CD4-positive, alpha-beta T cell (primary cell): Measurements from ENCODE around the gene CDK2AP2. TPM values are rescaled to one million over a fixed set of nuclear protein-coding genes. Genes with fewer than 3 reads are reported as not detected.

Experiments used
- ATAC-seq: fragments of 200-7000 bp; cut with Tn5 transposase; one replicate; pipeline ENCODE4 v1.10.0; 2022; ENCODE audit warnings: mild to moderate bottlenecking; ENCODE audit not compliant: poor library complexity
- CTCF ChIA-PET: fragments of 350-600 bp; sonication (Branson Sonifier 250); formaldehyde crosslinking; loops from one replicate; lab custom pipeline; 2021; ENCODE audit warnings: antibody characterized with exemption, inconsistent platforms; lab: Charles Lee
- POLR2A ChIA-PET: fragments of 350-600 bp; sonication (Branson Sonifier 250); formaldehyde crosslinking; loops from one replicate; lab custom pipeline; 2021; ENCODE audit warnings: antibody characterized with exemption, inconsistent platforms; lab: Charles Lee
- DNase-seq, 14 experiments: peaks; one replicate each; pipeline ENCODE4 v3.0.0-alpha.2; 2013 to 2020; ENCODE audit warnings: mixed read lengths in 2 of 14
- H3K27ac ChIP-seq, 2 donors: one replicate each; pipeline versions ENCODE4 v1.5.1 to v1.7.0; 2013; ENCODE audit warnings: low read length in 2 of 2, low read depth in 1 of 2, mild to moderate bottlenecking in 1 of 2
- H3K27me3 ChIP-seq, 2 experiments: 1 replicate in 1 of 2; 2 replicates in 1 of 2; pipeline versions ENCODE4 v1.6.1 to v1.7.0; 2013; ENCODE audit warnings: low read length in 2 of 2, control low read depth in 1 of 2, mild to moderate bottlenecking in 1 of 2, moderate library complexity in 1 of 2; ENCODE audit not compliant: insufficient read depth in 2 of 2, control insufficient read depth in 1 of 2
- H3K36me3 ChIP-seq: one replicate; pipeline ENCODE4 v1.6.1; 2013; ENCODE audit warnings: low read length, control low read depth; ENCODE audit not compliant: insufficient read depth
- H3K4me1 ChIP-seq: one replicate; pipeline ENCODE4 v1.6.1; 2013; ENCODE audit warnings: low read length, control low read depth; ENCODE audit not compliant: insufficient read depth
- H3K4me3 ChIP-seq: one replicate; pipeline ENCODE4 v1.5.1; 2013; ENCODE audit warnings: mild to moderate bottlenecking, low read length, moderate library complexity
- H3K9me3 ChIP-seq, 2 experiments: 1 replicate in 1 of 2; 2 replicates in 1 of 2; pipeline versions ENCODE4 v1.6.1 to v1.7.0; 2013; ENCODE audit warnings: low read length in 2 of 2, mild to moderate bottlenecking in 2 of 2, control low read depth in 1 of 2, moderate library complexity in 1 of 2; ENCODE audit not compliant: control insufficient read depth in 1 of 2, insufficient read depth in 1 of 2
- H3K27ac Mint-ChIP-seq: one replicate; pipeline ENCODE4 v1.8.0; 2020; ENCODE audit warnings: mixed read lengths
- H3K27me3 Mint-ChIP-seq: one replicate; pipeline ENCODE4 v1.8.0; 2021; ENCODE audit warnings: mixed read lengths
- H3K36me3 Mint-ChIP-seq: one replicate; pipeline ENCODE4 v1.8.0; 2021; ENCODE audit warnings: low read depth, mixed read lengths
- H3K4me1 Mint-ChIP-seq: one replicate; pipeline ENCODE4 v1.8.0; 2021; ENCODE audit warnings: low read depth, mixed read lengths
- H3K4me3 Mint-ChIP-seq: one replicate; pipeline ENCODE4 v1.8.0; 2020; ENCODE audit warnings: mild to moderate bottlenecking, mixed read lengths
- H3K9me3 Mint-ChIP-seq: one replicate; pipeline ENCODE4 v1.8.0; 2020; ENCODE audit warnings: mixed read lengths
- intact Hi-C, 2 experiments: fragments of 100-400 bp; cut with DNase I in 1 of 2; cut with micrococcal nuclease in 1 of 2; formaldehyde crosslinking; loops; one replicate each; pipeline versions ENCODE4 v1.15.1 to v1.9.0; 2023 to 2025; cut with DNase I, micrococcal nuclease
- total RNA-seq, 174 experiments: library from RNA in 2 of 174; stranded (reverse) in 2 of 174; gene quantifications; one replicate each; pipeline ENCODE4 v1.2.3 and lab custom pipeline; 2021 to 2026
- TF ChIP-seq, protein P1 (sequence below): fragments of 200-600 bp; IDR thresholded peaks from one replicate; pipeline ENCODE4 v1.8.0; 2022; ENCODE audit warnings: antibody characterized with exemption, mild to moderate bottlenecking

Gene CDK2AP2
- total RNA-seq, 2 experiments from 2014 or later = 19.5 to 22.0 TPM

- Mint-ChIP-seq H3K4me1 (peaks cover 59% of the 10 kb centered on the region), H3K36me3 (peaks cover 43% of the 10 kb centered on the region), H3K27me3 (no peaks in the 10 kb centered on the region), H3K9me3 (no peaks in the 10 kb centered on the region), H3K27ac (peak within 1 kb of the TSS; percentile 98), H3K4me3 (peak within 1 kb of the TSS; percentile 94)
- ChIA-PET CTCF (interaction anchor here (0.9 to 1.9 kb wide), 9 partner anchors 20 to 188 kb away, joined by 3 to 8 read pairs (median 4); partner anchors contain the start of genes RAD9A and TMEM134), POLR2A (interaction anchor here (0.6 to 3.0 kb wide), 11 partner anchors 21 to 151 kb away, joined by 3 to 35 read pairs (median 6); partner anchors contain the start of genes AIP, POLD4, PPP1CA and PTPRCAP)
- Histone ChIP-seq H3K9me3 (no peaks in the 10 kb centered on the region), H3K27me3 (no peaks in the 10 kb centered on the region), H3K4me1 (peaks cover 68% of the 10 kb centered on the region), H3K4me3 (peak within 1 kb of the TSS; percentile 97), H3K27ac (peak within 1 kb of the TSS; percentile 79 to 82), H3K36me3 (peaks cover 39% of the 10 kb centered on the region)
- intact Hi-C loops = loop anchor here (1.0 to 10.0 kb wide), 5 partner anchors 18 to 263 kb away; partner anchors contain the start of genes CARNS1 (in 1 of the 2), PPP1CA (in 1 of the 2) and TBC1D10C (in 1 of the 2)
- TF ChIP-seq, protein P1, sequence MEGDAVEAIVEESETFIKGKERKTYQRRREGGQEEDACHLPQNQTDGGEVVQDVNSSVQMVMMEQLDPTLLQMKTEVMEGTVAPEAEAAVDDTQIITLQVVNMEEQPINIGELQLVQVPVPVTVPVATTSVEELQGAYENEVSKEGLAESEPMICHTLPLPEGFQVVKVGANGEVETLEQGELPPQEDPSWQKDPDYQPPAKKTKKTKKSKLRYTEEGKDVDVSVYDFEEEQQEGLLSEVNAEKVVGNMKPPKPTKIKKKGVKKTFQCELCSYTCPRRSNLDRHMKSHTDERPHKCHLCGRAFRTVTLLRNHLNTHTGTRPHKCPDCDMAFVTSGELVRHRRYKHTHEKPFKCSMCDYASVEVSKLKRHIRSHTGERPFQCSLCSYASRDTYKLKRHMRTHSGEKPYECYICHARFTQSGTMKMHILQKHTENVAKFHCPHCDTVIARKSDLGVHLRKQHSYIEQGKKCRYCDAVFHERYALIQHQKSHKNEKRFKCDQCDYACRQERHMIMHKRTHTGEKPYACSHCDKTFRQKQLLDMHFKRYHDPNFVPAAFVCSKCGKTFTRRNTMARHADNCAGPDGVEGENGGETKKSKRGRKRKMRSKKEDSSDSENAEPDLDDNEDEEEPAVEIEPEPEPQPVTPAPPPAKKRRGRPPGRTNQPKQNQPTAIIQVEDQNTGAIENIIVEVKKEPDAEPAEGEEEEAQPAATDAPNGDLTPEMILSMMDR = no peak
- peak in 13 of 14 experiments; percentile 45 to 88 (median 76) for DNase-seq
- no peak for ATAC-seq
These were observed 2.9 kb downstream of the CDK2AP2 start, which contains the start of gene PITPNM1 for GRCh38 chr11:67504950-67505581. TSS of gene PITPNM1 (minus strand) at chr11:67505363. CDS start at chr11:67504180, 1,183 bp downstream.

DNA sequence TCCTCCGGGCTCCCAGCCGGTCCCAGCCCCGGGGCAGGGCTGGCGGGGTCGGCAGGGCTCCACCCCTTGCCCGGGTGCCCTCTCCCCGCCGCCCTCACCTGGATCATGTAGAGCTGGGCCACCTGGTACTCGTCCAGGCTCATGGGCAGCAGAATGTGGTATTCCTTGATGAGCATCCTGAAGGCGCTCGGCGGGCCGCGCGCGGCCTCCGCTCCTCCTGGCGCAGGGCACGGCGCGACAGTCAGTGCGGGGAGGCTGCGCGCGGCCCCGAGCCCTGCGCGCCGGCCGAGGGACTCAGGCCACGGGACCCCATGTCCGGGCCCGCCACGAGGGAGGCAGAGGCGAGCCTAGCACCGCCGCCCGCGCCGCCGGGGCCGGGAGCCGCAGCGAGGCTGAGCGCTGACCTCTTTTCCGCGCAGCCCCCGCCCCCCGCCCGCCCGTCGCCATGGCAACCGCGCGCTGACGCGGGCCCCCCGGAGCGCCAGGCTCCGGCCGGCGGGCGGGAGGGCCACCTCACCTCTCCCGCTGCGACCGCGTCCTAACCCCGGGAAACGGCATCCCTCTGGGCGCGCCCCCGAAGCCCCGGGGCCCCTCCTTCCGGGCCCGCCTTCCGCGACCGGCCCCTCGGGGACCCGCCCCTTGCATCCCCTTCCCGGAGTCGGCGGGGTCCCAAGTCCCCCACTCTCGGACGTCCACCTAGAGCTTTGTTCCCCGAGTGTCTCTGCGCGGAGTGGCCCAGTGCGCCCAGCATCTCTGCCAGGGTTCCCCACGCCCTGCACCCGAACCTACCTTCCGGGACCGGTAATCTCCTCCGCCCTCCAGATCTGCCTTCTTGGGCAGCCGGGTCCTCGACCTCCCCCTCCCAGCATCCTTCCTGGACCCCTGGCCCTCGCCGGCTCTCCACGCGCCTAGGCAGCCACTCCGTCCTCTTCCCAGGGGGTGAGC is 3.7 kb downstream of the CDK2AP2 start:
- peak overlapping the region; percentile 97 for H3K4me3 ChIP-seq
- H3K4me3 Mint-ChIP-seq = peak overlapping the region; percentile 94
- H3K9me3 Mint-ChIP-seq = no peaks in the 10 kb centered on the region
- ChIA-PET POLR2A (interaction anchor here (1.2 to 3.0 kb wide), 6 partner anchors 20 to 151 kb away, joined by 3 to 35 read pairs (median 14); partner anchors contain the start of genes AIP, POLD4, PPP1CA and PTPRCAP), CTCF (no interaction called here)
- peak overlapping the region; percentile 79 to 82 for H3K27ac ChIP-seq
- intact Hi-C loops = loop anchor here in 1 of 2 experiments (10.0 kb wide), 1 partner anchor 259 kb away; no protein-coding TSS in a partner anchor
- peaks cover 67% of the 10 kb centered on the region for H3K4me1 ChIP-seq
- H3K36me3 Mint-ChIP-seq = peaks cover 43% of the 10 kb centered on the region
- peaks cover 59% of the 10 kb centered on the region for H3K4me1 Mint-ChIP-seq
- DNase-seq (peak in 5 of 14 experiments; percentile 33 to 67 (median 39)), ATAC-seq (no peak)
- peaks cover 46% of the 10 kb centered on the region for H3K36me3 ChIP-seq
- H3K27me3 Mint-ChIP-seq = no peaks in the 10 kb centered on the region
- no peaks in the 10 kb centered on the region for H3K27me3 ChIP-seq
- H3K27ac Mint-ChIP-seq = peak overlapping the region; percentile 98
- TF ChIP-seq, protein P1 = no peak
- H3K9me3 ChIP-seq = no peaks in the 10 kb centered on the region
